ENCODE data around the gene LRRC8E. TPM values are rescaled to one million over a fixed set of nuclear protein-coding genes. Genes with fewer than 3 reads are reported as not detected.
A peak's percentile ranks its signal among the peaks of the same experiment; 100 is the strongest.

Gene LRRC8E
- polyA plus RNA-seq, 1 donor (not counting 4 experiments of a cell fraction or from before 2014, with no cell fraction given): 13.5 TPM

DNA sequence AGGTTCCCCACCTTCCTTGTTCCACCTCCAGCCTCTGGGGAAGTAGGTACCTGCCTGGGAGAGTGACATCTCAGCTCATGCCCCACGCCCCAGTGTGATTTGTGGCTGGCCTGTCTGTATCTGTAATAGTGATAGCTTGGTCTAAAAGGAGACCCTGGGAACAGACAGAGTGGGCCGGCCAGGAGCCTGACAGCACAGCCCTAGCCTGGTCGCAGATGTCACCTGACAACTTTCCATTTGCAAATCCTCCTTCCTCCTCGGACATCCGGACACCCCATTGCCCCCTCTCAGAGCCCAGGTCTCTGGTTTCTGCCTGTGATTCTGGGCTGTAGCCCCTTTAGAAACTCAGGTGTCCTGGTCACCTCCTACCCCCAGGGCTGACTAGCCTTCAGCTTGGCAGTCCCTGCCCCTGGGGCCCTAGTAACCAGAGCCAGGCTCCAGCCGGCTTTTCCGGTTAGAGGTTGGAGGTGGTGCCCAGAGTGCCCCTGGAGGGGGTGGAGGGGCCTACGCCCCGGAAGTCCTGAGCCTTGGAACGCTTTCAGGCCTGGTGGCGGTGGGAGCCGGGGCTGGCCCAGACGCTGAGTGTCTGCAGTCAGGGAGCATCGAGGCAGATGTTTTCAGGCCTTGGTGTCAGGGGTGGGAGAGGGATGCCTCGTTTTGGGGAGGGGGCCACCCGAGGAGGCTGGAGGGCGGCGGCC lies 6.5 kb downstream of the LRRC8E start:
- Histone ChIP-seq H3K9ac (ENCODE audit: control insufficient read depth, extremely low read depth, insufficient read depth, low read length) (peak overlapping the region; percentile 66), H3K27me3 (ENCODE audit: control insufficient read depth, extremely low read depth, insufficient read depth, low read length) (no peaks in the 10 kb centered on the region), H3K4me3 (ENCODE audit: control insufficient read depth in 2 of 3, extremely low read depth in 1 of 3, insufficient read depth in 2 of 3, low read depth in 1 of 3, low read length in 3 of 3) (no peak overlapping the region), H2AFZ (ENCODE audit: control insufficient read depth, low read length) (no peak overlapping the region), H3K9me1 (ENCODE audit: control insufficient read depth, extremely low read depth, insufficient read depth, low read length) (no peaks in the 10 kb centered on the region), H3K4me1 (ENCODE audit: control insufficient read depth, extremely low read depth, insufficient read depth, low read length) (peaks cover 29% of the 10 kb centered on the region), H4K20me1 (ENCODE audit: control insufficient read depth, extremely low read depth, insufficient read depth, low read length) (no peaks in the 10 kb centered on the region), H3K36me3 (ENCODE audit: control insufficient read depth in 2 of 2, extremely low read depth in 1 of 2, insufficient read depth in 2 of 2, low read length in 2 of 2) (peaks cover 11 to 12% of the 10 kb centered on the region in 2 experiments), H3K4me2 (ENCODE audit: control insufficient read depth, extremely low read depth, insufficient read depth, low read depth, low read length) (peak overlapping the region; percentile 48), H3K27ac (ENCODE audit: control insufficient read depth, insufficient read depth, low read length) (peak overlapping the region; percentile 61), H3K79me2 (ENCODE audit: control insufficient read depth, insufficient read depth, low read length) (peaks cover 9% of the 10 kb centered on the region), H3K9me3 (ENCODE audit: control insufficient read depth, low read depth, low read length) (no peaks in the 10 kb centered on the region)
- FAIRE-seq: peak; percentile 58
- TF ChIP-seq CTCF (optimal IDR thresholded peaks at IDR 0.05 in 1 of 3, IDR thresholded peaks at IDR 0.05 in 1 of 3, conservative IDR thresholded peaks at IDR 0.05 in 1 of 3; ENCODE audit: extremely low read depth in 1 of 3, insufficient read depth in 2 of 3, low read length in 3 of 3) (peak in 1 of 3 experiments; percentile 10), EZH2 (IDR thresholded peaks at IDR 0.05; ENCODE audit: low read length) (no peak)
- no peak for DNase-seq (ENCODE audit: low read depth, low spot score)
- dilution Hi-C loops (cut with MboI; ENCODE audit: extremely low pct_ligation_motif_present, low sequenced_read_pairs): no loop called here

GRCh38 chr19:7895565-7895964 lies 7.3 kb downstream of the LRRC8E start:
- peak overlapping the region; percentile 48 for H3K4me2 ChIP-seq (ENCODE audit: control insufficient read depth, extremely low read depth, insufficient read depth, low read depth, low read length)
- no peak for FAIRE-seq
- dilution Hi-C loops (cut with MboI; ENCODE audit: extremely low pct_ligation_motif_present, low sequenced_read_pairs): no loop called here
- H3K9me3 ChIP-seq (ENCODE audit: control insufficient read depth, low read depth, low read length): no peaks in the 10 kb centered on the region
- H3K9ac ChIP-seq (ENCODE audit: control insufficient read depth, extremely low read depth, insufficient read depth, low read length): peak overlapping the region; percentile 66
- H3K4me1 ChIP-seq (ENCODE audit: control insufficient read depth, extremely low read depth, insufficient read depth, low read length): peaks cover 37% of the 10 kb centered on the region
- no peak for DNase-seq (ENCODE audit: low read depth, low spot score)
- H3K4me3 ChIP-seq (ENCODE audit: control insufficient read depth in 2 of 3, extremely low read depth in 1 of 3, insufficient read depth in 2 of 3, low read depth in 1 of 3, low read length in 3 of 3): no peak overlapping the region
- no peak overlapping the region for H2AFZ ChIP-seq (ENCODE audit: control insufficient read depth, low read length)
- H3K9me1 ChIP-seq (ENCODE audit: control insufficient read depth, extremely low read depth, insufficient read depth, low read length): no peaks in the 10 kb centered on the region
- H3K36me3 ChIP-seq (ENCODE audit: control insufficient read depth in 2 of 2, extremely low read depth in 1 of 2, insufficient read depth in 2 of 2, low read length in 2 of 2): peaks cover 12 to 15% of the 10 kb centered on the region in 2 experiments
- H3K27me3 ChIP-seq (ENCODE audit: control insufficient read depth, extremely low read depth, insufficient read depth, low read length): no peaks in the 10 kb centered on the region
- peaks cover 5% of the 10 kb centered on the region for H3K79me2 ChIP-seq (ENCODE audit: control insufficient read depth, insufficient read depth, low read length)
- H3K27ac ChIP-seq (ENCODE audit: control insufficient read depth, insufficient read depth, low read length): peak overlapping the region; percentile 61
- H4K20me1 ChIP-seq (ENCODE audit: control insufficient read depth, extremely low read depth, insufficient read depth, low read length): no peaks in the 10 kb centered on the region
- TF ChIP-seq EZH2 (IDR thresholded peaks at IDR 0.05; ENCODE audit: low read length) (no peak), CTCF (optimal IDR thresholded peaks at IDR 0.05 in 1 of 3, IDR thresholded peaks at IDR 0.05 in 1 of 3, conservative IDR thresholded peaks at IDR 0.05 in 1 of 3; ENCODE audit: extremely low read depth in 1 of 3, insufficient read depth in 2 of 3, low read length in 3 of 3) (no peak)

Data from keratinocyte (primary cell).